ENCODE data around the gene CCDC71. TPM values are rescaled to one million over a fixed set of nuclear protein-coding genes. Genes with fewer than 3 reads are reported as not detected.

Gene CCDC71
- total RNA-seq, 1 donor from 2014 or later, result 27.4 TPM

DNA sequence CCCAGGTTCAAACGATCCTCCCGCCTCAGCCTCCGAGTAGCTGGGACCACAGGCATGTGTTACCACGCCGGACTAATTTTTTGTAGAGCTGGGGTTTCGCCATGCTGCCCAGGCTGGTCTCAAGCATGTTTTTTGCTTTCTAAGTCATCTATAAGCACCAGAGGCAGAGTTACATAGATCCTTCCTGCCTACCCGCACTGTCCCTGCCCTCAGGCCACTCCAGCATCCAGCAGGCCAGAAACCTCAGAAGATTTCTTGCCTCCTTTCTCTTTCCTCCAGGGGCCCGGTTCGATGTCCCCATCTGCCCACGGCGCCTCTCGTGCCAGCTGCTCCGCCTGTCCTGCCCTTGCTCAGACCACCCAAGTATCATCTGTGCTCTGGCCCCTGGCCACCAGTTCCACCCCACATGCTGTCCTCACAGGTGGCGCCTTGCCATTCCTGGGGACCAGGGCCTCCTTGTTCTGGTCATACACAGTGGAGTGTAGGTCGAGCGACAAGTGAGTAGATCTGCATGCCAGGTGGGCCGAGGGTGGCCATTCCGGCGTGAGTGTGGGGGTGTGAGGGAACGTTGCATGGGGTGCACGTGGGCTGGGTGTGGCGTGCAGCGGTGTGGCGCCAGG, 32.6 kb upstream of the CCDC71 start:
- Mint-ChIP-seq H3K36me3 (no peaks in the 10 kb centered on the region), H3K27me3 (no peaks in the 10 kb centered on the region), H3K27ac (no peak overlapping the region), H3K4me3 (no peak overlapping the region), H3K4me1 (ENCODE audit: unreplicated experiment) (no peaks in the 10 kb centered on the region), H3K9me3 (peaks cover 5% of the 10 kb centered on the region)
- TF ChIP-seq CTCF (conservative IDR thresholded peaks at IDR 0.05), result no peak
- no peak for DNase-seq (ENCODE audit: extremely low spot score, unreplicated experiment)

DNA sequence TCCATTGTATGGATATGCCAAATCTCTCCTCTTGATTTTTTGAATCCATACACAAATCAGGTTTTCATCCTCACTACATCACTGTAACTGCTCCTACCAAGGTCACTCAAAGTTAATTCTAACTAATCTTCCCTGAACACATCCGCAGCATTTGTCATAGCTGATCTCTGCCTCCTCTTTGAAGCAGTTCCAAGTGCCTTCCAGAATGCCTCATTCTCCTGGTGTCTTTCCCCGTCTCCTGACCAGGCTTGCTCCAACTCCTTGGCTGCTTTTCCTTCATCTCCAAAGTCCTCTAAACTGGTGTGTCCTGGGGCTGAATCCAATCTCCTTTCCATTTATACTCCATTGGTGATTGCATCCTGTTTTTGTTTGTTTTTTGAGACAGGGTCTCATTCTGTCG, 32.0 kb upstream of the CCDC71 start:
- no peaks in the 10 kb centered on the region for H3K36me3 Mint-ChIP-seq
- DNase-seq (ENCODE audit: extremely low spot score, unreplicated experiment), result no peak

GRCh38 chr3:49191741-49192140, 25.6 kb upstream of the CCDC71 start:
- Mint-ChIP-seq H3K4me1 (ENCODE audit: unreplicated experiment) (no peaks in the 10 kb centered on the region), H3K9me3 (no peaks in the 10 kb centered on the region), H3K27ac (no peak overlapping the region), H3K27me3 (no peaks in the 10 kb centered on the region), H3K4me3 (no peak overlapping the region), H3K36me3 (no peaks in the 10 kb centered on the region)
- DNase-seq (ENCODE audit: extremely low spot score, unreplicated experiment), result no peak
- TF ChIP-seq CTCF (conservative IDR thresholded peaks at IDR 0.05), result no peak

More for the DNA sequence above, 32.0 kb upstream of the CCDC71 start:
- Mint-ChIP-seq H3K4me3 (no peak overlapping the region), H3K4me1 (ENCODE audit: unreplicated experiment) (no peaks in the 10 kb centered on the region), H3K9me3 (peaks cover 5% of the 10 kb centered on the region), H3K27ac (no peak overlapping the region), H3K27me3 (no peaks in the 10 kb centered on the region)
- TF ChIP-seq CTCF (conservative IDR thresholded peaks at IDR 0.05), result no peak

GRCh38 chr3:49183873-49184272, 17.7 kb upstream of the CCDC71 start:
- no peak for DNase-seq (ENCODE audit: extremely low spot score, unreplicated experiment)
- peaks cover 14% of the 10 kb centered on the region for H3K36me3 Mint-ChIP-seq
- no peak for TF ChIP-seq CTCF (conservative IDR thresholded peaks at IDR 0.05)
- peaks cover 2% of the 10 kb centered on the region for H3K27me3 Mint-ChIP-seq
- H3K9me3 Mint-ChIP-seq, result no peaks in the 10 kb centered on the region
- no peak overlapping the region for H3K27ac Mint-ChIP-seq
- no peaks in the 10 kb centered on the region for H3K4me1 Mint-ChIP-seq (ENCODE audit: unreplicated experiment)
- H3K4me3 Mint-ChIP-seq, result no peak overlapping the region

- Mint-ChIP-seq H3K4me1 (ENCODE audit: unreplicated experiment) (no peaks in the 10 kb centered on the region), H3K36me3 (peaks cover 14% of the 10 kb centered on the region), H3K4me3 (no peak overlapping the region), H3K27ac (no peak overlapping the region), H3K27me3 (peaks cover 2% of the 10 kb centered on the region), H3K9me3 (no peaks in the 10 kb centered on the region)
- DNase-seq (ENCODE audit: extremely low spot score, unreplicated experiment), result no peak
- TF ChIP-seq CTCF (conservative IDR thresholded peaks at IDR 0.05), result no peak
Measured at GRCh38 chr3:49182682-49183081, 16.6 kb upstream of the CCDC71 start.

DNA sequence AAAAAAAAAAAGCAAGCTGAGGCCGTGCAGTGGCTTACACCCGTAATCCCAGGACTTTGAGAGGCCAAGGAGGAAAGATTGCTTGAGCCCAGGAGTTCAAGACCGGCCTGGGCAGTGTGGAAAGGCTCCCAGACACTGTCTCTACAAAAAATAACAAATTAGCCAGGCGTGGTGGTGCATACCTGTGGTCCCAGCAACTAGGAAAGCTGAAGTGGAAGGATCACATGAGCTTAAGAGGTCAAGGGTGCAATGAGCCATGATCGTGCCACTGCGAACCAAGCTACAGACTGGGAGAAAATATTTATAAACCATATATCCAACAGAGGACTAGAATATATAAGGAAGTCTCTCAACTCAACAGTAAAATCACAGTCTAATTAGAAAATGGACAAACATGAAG, 15.2 kb upstream of the CCDC71 start:
- H3K27me3 Mint-ChIP-seq, result peaks cover 2% of the 10 kb centered on the region
- peaks cover 14% of the 10 kb centered on the region for H3K36me3 Mint-ChIP-seq
- H3K27ac Mint-ChIP-seq, result no peak overlapping the region
- no peak for TF ChIP-seq CTCF (conservative IDR thresholded peaks at IDR 0.05)
- H3K9me3 Mint-ChIP-seq, result no peaks in the 10 kb centered on the region
- H3K4me1 Mint-ChIP-seq (ENCODE audit: unreplicated experiment), result no peaks in the 10 kb centered on the region
- no peak overlapping the region for H3K4me3 Mint-ChIP-seq
- no peak for DNase-seq (ENCODE audit: extremely low spot score, unreplicated experiment)

All from type B pancreatic cell (in vitro differentiated cells).